Common myeloid progenitor, CD34-positive (primary cell): ENCODE data around the gene GABARAP.

Source experiments
- CTCF ChIA-PET: fragments of 350-600 bp; sonication (Branson Sonifier 250); formaldehyde crosslinking; loops from one replicate; lab custom pipeline; 2021; ENCODE audit warnings: antibody characterized with exemption; lab: Charles Lee
- POLR2A ChIA-PET: fragments of 350-600 bp; sonication (Branson Sonifier 250); formaldehyde crosslinking; loops from one replicate; lab custom pipeline; 2021; ENCODE audit warnings: antibody characterized with exemption; lab: Charles Lee
- DNase-seq, 3 donors: peaks; one replicate each; pipeline versions ENCODE4 v3.0.0 to v3.0.0-alpha.2; 2013
- H3K27ac ChIP-seq, 2 experiments: 1 replicate in 1 of 2; 2 replicates in 1 of 2; pipeline ENCODE4 v1.7.0; 2013; ENCODE audit warnings: inconsistent platforms in 2 of 2, low read length in 2 of 2, mild to moderate bottlenecking in 2 of 2, low read depth in 1 of 2, moderate library complexity in 1 of 2; ENCODE audit not compliant: severe bottlenecking in 2 of 2, insufficient read depth in 1 of 2, poor library complexity in 1 of 2
- H3K27me3 ChIP-seq, 5 experiments: replicated peaks in 2 of 5; 1 replicate in 3 of 5; 2 replicates in 2 of 5; pipeline versions ENCODE4 v1.6.1 to v1.7.0; 2013; ENCODE audit warnings: low read length in 4 of 5, mild to moderate bottlenecking in 2 of 5, moderate library complexity in 2 of 5, inconsistent platforms in 1 of 5; ENCODE audit not compliant: insufficient read depth in 5 of 5, control insufficient read depth in 4 of 5
- H3K36me3 ChIP-seq, 4 experiments: 1 replicate in 2 of 4; 2 replicates in 2 of 4; pipeline versions ENCODE4 v1.6.1 to v1.7.0; 2013; ENCODE audit warnings: low read length in 3 of 4, control low read depth in 1 of 4, mild to moderate bottlenecking in 1 of 4; ENCODE audit not compliant: control insufficient read depth in 4 of 4, insufficient read depth in 4 of 4
- H3K4me1 ChIP-seq, 4 experiments: 1 replicate in 3 of 4; 2 replicates in 1 of 4; pipeline versions ENCODE4 v1.6.1 to v1.7.1; 2013; ENCODE audit warnings: low read length in 3 of 4, mild to moderate bottlenecking in 3 of 4, control low read depth in 1 of 4, inconsistent platforms in 1 of 4, moderate library complexity in 1 of 4; ENCODE audit not compliant: control insufficient read depth in 4 of 4, insufficient read depth in 4 of 4; ENCODE audit errors: control extremely low read depth in 1 of 4
- H3K4me3 ChIP-seq, 7 experiments: 1 replicate in 4 of 7; 2 replicates in 3 of 7; pipeline versions ENCODE4 v1.5.1 to v1.7.0; 2013; ENCODE audit warnings: mild to moderate bottlenecking in 7 of 7, low read length in 6 of 7, moderate library complexity in 6 of 7, inconsistent platforms in 2 of 7, low read depth in 2 of 7, control low read depth in 1 of 7; ENCODE audit not compliant: insufficient read depth in 4 of 7, control insufficient read depth in 1 of 7; ENCODE audit errors: extremely low read depth in 1 of 7
- H3K9me3 ChIP-seq, 5 experiments: 1 replicate in 4 of 5; 2 replicates in 1 of 5; pipeline versions ENCODE4 v1.6.1 to v1.7.1; 2013; ENCODE audit warnings: low read length in 4 of 5, mild to moderate bottlenecking in 2 of 5, inconsistent platforms in 1 of 5, low read depth in 1 of 5, moderate library complexity in 1 of 5; ENCODE audit not compliant: control insufficient read depth in 4 of 5, insufficient read depth in 2 of 5; ENCODE audit errors: control extremely low read depth in 1 of 5
- WGBS: methylation state at CpG from one replicate; pipeline ENCODE4 v1.1.5; 2013; ENCODE audit not compliant: insufficient coverage; 5-methylcytosine and 5-hydroxymethylcytosine counted together

GABARAP gene

GRCh38 chr17:7283471-7284216 is 41.4 kb upstream of the GABARAP start:
- peaks cover 0 to 5% (median 0%) of the 10 kb centered on the region in 4 experiments for H3K36me3 ChIP-seq
- H3K4me1 ChIP-seq = peaks cover 0 to 47% (median 41%) of the 10 kb centered on the region in 4 experiments
- POLR2A ChIA-PET = no interaction called here
- 80% methylated on average over 9 of the region's 18 CpGs for WGBS
- peak in 1 of 3 donors; percentile 20 for DNase-seq
- no peaks in the 10 kb centered on the region for H3K9me3 ChIP-seq
- no peak overlapping the region for H3K27ac ChIP-seq
- H3K4me3 ChIP-seq = no peak overlapping the region
- no peaks in the 10 kb centered on the region for H3K27me3 ChIP-seq
- CTCF ChIA-PET = interaction anchor here (0.8 to 6.5 kb wide), 6 partner anchors 8 to 53 kb away, joined by 3 to 65 read pairs (median 24); partner anchors contain the start of gene ACAP1

GRCh38 chr17:7282752-7283321 is 40.6 kb upstream of the GABARAP start:
- peaks cover 0 to 5% (median 0%) of the 10 kb centered on the region in 4 experiments for H3K36me3 ChIP-seq
- H3K4me1 ChIP-seq = peaks cover 0 to 47% (median 41%) of the 10 kb centered on the region in 4 experiments
- no peak overlapping the region for H3K27ac ChIP-seq
- CTCF ChIA-PET = interaction anchor here (0.8 to 6.5 kb wide), 5 partner anchors 9 to 54 kb away, joined by 3 to 65 read pairs (median 3); no protein-coding TSS in a partner anchor
- H3K27me3 ChIP-seq = no peaks in the 10 kb centered on the region
- H3K9me3 ChIP-seq = no peaks in the 10 kb centered on the region
- peak in 2 of 3 donors; percentile 66 to 78 for DNase-seq
- H3K4me3 ChIP-seq = peak overlapping the region in 4 of 7 experiments; percentile 62 to 73 (median 68)
- WGBS = 59% methylated on average over 5 of the region's 6 CpGs
- POLR2A ChIA-PET = no interaction called here

GRCh38 chr17:7281953-7282751 is 39.9 kb upstream of the GABARAP start:
- Histone ChIP-seq H3K27ac (no peak overlapping the region), H3K27me3 (no peaks in the 10 kb centered on the region), H3K9me3 (no peaks in the 10 kb centered on the region), H3K36me3 (peaks cover 0 to 5% (median 0%) of the 10 kb centered on the region in 4 experiments), H3K4me1 (peaks cover 0 to 45% (median 41%) of the 10 kb centered on the region in 4 experiments), H3K4me3 (peak overlapping the region in 6 of 7 experiments; percentile 9 to 73 (median 63))
- ChIA-PET POLR2A (interaction anchor here (0.6 kb wide), 1 partner anchor 9 kb away, joined by 3 read pairs; no protein-coding TSS in a partner anchor), CTCF (interaction anchor here (1.0 to 6.5 kb wide), 5 partner anchors 10 to 66 kb away, joined by 3 to 65 read pairs (median 9); no protein-coding TSS in a partner anchor)
- DNase-seq = peak in 2 of 3 donors; percentile 37 to 52
- 1% methylated on average over 29 of the region's 43 CpGs for WGBS

GRCh38 chr17:7281074-7281952 is 39.1 kb upstream of the GABARAP start, which contains the start of gene SLC2A4:
Gene SLC2A4 (plus strand): TSS chr17:7281718. CDS start chr17:7281935, 217 bp downstream.
- no peak within 1 kb of the TSS for H3K27ac ChIP-seq
- DNase-seq = peak; percentile 85 to 86 (median 86)
- H3K9me3 ChIP-seq = no peaks in the 10 kb centered on the region
- 0% methylated on average over 54 of the region's 71 CpGs for WGBS
- ChIA-PET POLR2A (interaction anchor here (0.6 to 0.9 kb wide), 3 partner anchors 10 to 39 kb away, joined by 3 to 5 read pairs (median 3); no protein-coding TSS in a partner anchor), CTCF (interaction anchor here (0.9 to 6.5 kb wide), 8 partner anchors 11 to 67 kb away, joined by 3 to 65 read pairs (median 8); partner anchors contain the start of genes ACADVL and ACAP1)
- H3K4me1 ChIP-seq = peaks cover 0 to 38% (median 36%) of the 10 kb centered on the region in 4 experiments
- peaks cover 0 to 5% (median 0%) of the 10 kb centered on the region in 4 experiments for H3K36me3 ChIP-seq
- peaks cover 0 to 2% (median 0%) of the 10 kb centered on the region in 5 experiments for H3K27me3 ChIP-seq
- H3K4me3 ChIP-seq = peak within 1 kb of the TSS; percentile 10 to 73 (median 62)

- Histone ChIP-seq H3K36me3 (peaks cover 0 to 5% (median 0%) of the 10 kb centered on the region in 4 experiments), H3K9me3 (no peaks in the 10 kb centered on the region), H3K27ac (no peak overlapping the region), H3K4me3 (peak overlapping the region in 6 of 7 experiments; percentile 19 to 73 (median 62)), H3K27me3 (peaks cover 0 to 2% (median 0%) of the 10 kb centered on the region in 5 experiments), H3K4me1 (peaks cover 0 to 35% (median 33%) of the 10 kb centered on the region in 4 experiments)
- ChIA-PET CTCF (interaction anchor here (0.8 to 6.5 kb wide), 10 partner anchors 12 to 68 kb away, joined by 3 to 65 read pairs (median 6); partner anchors contain the start of gene ACAP1), POLR2A (interaction anchor here (0.6 to 0.9 kb wide), 2 partner anchors 16 to 39 kb away, joined by 3 to 5 read pairs; no protein-coding TSS in a partner anchor)
- WGBS = under 1% methylated on average over 27 of the region's 29 CpGs
- peak; percentile 88 to 93 (median 93) for DNase-seq
Measured at GRCh38 chr17:7280519-7281073, 38.3 kb upstream of the GABARAP start.
